D341Med (cell line): Measurements from ENCODE around the gene KY.

Experiments used
- DNase-seq: peaks from one replicate; pipeline ENCODE4 v3.0.0; 2012; ENCODE audit warnings: low spot score

Gene KY

DNA sequence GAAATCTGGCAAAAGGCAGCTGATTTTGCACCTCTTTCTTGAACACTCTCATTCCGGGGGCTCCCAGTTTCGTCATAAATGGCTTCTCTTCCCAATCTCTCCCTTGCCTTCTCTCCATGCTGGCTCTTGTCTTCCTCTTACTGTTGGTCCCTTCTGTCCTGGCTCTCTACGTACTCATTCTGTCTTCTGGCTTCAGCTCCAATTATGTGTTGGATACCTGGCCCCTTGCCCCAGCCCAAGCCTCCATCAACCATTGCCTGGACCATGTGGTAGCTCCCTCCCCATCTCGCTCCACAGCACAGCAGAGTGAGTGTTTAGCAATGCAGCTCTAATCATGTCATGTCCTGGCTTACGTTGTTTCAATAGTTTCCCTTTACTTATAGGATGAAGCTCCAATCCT is 21.7 kb upstream of the KY start:
- no peak for DNase-seq

- DNase-seq = no peak
Observed at GRCh38 chr3:134667956-134668355, 17.1 kb upstream of the KY start.

DNA sequence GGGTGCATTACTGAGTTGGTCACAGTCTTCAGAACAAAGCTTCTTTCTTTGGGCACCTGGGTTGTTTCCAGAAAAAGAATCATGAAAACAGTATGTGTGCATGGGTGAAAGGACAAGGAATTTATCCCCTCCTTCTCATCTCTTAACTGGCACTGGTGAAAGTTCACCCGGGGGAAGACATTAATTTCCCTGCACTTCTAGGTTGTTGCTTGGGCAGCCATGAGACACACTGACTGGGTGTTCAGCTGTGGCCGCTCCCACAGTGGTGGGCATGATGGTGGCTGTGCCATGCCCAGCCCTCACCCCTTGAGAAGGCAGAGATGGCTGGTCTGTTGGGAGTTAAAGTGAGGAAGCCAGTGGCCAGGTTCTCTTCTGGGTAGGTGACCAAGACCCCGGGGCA is 16.6 kb upstream of the KY start:
- no peak for DNase-seq

DNA sequence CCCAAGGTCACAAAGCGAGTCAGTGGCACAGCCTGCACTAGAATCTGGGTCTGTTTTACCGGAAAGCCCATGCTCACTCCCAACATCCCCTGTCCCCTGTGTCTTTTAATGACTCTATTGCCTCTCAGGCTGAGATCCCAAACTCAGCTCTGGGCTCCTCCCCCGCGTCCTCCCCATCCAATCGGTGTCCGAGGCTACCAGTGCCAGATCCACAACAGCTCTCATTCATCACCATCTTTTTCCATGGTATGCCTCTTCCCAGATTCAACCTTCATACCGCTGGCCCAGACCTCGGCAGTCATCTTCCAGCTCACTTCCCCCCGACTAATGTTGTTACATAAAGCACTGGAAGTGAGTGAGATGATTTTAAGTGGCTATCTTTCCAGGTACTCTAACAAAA is 16.1 kb upstream of the KY start:
- no peak for DNase-seq

GRCh38 chr3:134666466-134666865 is 15.6 kb upstream of the KY start:
- no peak for DNase-seq

DNA sequence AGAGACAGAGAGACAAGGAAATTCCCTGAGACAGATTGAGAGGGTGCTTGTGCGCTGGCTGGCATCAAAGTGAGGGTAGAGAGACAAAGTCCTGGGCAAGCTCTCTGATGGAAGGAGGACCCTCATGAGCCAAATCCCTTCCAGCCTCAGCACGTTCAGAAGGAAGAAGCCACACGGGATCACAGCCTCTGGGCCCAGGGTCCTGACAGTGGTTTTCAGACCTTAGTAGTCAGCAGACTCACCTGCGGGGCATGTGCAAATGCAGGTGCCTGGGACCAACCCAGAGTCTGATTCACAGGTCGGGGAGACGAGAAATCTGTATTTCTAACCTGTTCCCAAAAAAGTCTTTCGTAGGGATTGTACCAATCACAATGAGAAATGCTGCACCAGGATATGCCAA is 15.2 kb upstream of the KY start:
- no peak for DNase-seq

DNA sequence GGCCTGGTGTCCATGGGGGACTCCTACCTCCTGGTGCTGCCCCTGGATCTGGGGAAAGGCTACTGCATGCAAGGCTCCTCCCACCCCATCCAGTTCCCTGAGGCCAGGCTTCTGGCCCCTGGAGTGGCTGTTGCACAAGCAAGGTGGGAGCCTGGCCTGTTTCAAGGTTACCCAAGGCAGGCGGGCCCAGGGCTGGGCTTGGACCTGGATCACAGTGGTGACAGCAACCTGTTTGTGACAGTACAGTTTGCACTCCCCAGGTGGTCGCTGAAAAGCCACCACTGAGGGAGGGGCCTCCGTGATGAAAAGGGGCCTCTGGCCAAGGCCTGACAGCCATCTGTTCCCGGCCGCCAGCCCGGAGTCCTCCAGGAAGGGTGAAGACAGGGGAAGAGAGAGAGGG is 14.4 kb upstream of the KY start:
- no peak for DNase-seq

DNA sequence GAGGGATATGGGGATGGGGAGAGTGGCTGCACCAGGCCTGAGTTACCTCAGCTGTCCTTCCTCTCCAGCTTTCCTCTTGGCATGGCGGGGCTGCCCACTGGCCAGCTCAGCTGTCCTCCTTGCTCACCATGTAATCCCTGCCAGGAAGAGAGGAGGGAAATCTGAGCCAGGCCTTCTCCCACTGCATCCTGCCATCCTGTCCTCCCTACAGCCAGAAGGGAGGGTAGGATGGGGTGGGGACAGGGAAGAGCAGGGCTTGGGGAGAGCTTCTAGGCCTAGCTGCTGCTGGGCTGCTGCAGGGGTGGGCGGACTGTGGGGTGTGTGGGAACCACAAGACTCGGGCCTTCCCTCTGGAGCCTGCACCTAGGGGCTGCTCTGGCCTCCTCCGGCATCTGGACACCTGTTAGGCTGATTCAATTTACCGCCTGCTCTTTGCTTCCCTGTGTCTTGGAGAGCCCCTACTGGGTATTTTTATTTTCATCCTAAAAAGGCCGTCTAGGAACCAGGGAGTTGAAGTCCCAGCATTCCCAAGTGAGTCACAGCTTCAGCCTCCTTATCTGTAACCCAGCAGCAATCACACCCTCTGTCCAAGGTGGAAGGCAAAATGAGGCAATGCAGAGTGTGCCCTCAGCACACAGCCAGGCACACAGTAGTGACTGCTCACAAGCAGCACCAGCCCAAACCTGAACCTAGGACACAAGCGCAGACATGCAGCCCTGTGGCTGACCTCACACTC is 13.1 kb upstream of the KY start:
- no peak for DNase-seq

DNA sequence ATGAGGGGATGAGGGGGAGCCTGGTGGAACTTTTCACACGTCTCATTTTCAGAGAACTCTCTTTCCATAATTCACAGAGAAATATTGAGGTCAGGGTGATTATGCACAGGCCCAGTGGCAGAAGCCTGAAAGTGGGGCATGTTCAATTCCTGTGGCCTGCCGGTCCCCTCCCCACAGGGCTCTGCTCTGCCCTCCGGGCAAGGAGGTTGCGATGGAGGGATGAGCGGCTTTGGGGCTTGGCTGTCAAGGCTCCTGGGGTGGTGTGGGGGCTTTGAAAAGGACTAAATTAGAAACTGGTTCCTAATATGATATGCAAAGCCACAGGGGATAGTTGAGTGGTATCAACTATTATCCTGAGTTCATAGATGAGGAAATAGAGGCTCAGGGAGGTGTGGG is 9.2 kb upstream of the KY start:
- no peak for DNase-seq

GRCh38 chr3:134659391-134660045 is 8.7 kb upstream of the KY start:
- DNase-seq = no peak

- DNase-seq = no peak
Observed at GRCh38 chr3:134658555-134658954, 7.7 kb upstream of the KY start.

DNA sequence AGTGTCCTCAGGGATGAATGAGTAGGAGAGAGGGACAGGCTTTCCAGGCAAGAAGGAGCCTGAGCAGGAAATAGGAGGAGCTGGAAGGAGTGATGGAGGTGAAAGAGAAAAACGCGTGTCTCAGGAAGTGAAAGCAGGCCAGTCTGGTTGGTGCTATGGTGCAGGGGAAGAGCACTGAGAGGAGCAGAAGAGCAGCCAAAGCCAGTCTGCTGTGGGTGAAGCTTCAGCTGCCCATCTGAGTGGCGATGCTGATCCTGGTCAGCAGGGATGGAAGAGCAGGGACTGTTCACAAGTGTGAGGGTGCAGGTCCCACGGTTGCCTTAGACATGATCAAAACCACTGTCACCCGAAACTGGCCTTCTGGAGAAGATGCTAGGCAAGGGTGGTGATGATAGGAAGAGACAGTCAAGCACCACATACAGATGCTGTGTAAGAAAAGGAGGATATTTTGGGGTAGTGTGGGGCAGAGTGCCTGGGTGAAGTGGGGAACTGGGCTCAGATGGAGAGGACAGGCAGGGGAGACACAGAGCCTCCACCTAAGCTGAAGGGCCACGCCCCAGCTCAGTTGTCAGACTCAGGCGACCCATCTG is 5.5 kb upstream of the KY start:
- DNase-seq = peak; percentile 4

- DNase-seq = peak; percentile 4
Observed at GRCh38 chr3:134655706-134656105, 4.9 kb upstream of the KY start.

DNA sequence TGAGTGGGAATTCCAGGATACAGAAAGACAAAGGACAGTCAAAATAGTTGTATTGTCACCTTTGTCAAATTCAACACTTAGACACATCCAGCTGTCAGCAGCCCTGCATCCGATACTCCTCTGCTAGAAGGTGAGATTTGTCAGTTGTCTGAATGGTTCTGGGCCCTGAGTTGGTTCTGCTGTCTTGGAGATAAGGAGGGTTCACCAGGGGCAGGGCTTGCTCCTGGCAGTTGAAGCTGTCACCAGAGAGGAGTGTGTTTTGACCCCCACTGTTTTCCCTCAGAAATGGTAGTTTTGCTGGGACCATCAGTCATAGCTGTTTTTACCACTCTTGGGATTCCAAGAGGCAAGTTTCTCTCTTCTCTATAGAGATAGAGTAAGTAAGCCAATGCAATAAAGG is 3.2 kb upstream of the KY start:
- DNase-seq = peak; percentile 4

DNA sequence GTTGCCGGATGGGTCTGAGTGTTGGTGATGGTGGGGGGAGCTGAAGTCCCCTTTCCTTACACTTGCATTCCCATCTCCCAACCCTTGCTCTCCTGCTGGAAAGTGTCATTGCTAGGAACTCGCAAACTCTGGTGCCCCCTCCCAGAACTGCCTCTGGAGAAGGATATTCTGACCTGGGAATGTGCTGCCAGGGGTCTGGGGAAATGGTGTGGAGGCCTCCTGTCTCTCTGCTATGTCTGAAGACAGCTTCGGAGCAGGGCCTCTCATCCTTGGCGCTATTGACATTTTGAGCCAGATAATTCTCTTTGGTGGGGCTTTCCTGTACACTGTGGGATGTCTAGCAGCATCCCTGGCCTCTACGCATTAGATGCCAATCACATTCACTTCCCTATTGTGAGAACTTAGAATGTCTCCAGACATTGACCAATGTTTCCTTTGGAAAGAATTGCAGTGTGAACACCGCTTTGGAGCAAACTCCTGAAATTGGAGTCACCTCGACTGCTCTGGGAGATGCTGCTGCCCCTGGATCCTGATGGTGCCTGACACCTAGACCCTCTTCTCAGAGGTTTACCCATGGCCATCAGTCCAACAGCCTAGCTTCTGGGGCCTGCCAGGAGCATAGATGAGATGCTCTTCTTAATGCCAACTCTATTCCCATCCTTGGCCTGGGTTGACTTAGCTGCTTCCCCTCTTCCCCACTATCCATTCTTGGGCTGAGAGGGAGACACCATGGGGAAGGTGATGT is 2.2 kb upstream of the KY start:
- peak; percentile 13 for DNase-seq

DNA sequence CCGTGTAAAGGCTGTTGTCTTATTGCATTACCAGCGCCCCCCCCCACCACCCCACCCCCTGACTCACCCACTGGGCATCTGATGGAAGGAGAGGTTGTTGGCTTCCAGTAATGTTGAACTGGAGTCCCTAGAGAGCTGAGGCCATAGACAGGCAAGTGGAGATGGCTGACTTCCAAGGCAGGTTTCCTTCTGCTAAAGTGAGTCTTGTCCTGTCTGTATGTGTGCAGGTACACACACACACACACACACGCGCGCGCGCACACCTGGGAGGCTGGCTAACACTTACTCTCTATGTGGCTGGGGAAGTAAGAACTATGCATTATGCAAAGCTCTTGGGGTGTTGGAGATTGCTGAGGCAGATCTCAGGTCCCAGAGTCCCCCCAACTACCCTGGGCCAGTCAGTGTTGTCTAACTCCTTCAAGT is 1.6 kb upstream of the KY start:
- DNase-seq = peak; percentile 4

- DNase-seq = peak; percentile 33
Observed at GRCh38 chr3:134651347-134652041, 672 bp upstream of the KY start.

DNA sequence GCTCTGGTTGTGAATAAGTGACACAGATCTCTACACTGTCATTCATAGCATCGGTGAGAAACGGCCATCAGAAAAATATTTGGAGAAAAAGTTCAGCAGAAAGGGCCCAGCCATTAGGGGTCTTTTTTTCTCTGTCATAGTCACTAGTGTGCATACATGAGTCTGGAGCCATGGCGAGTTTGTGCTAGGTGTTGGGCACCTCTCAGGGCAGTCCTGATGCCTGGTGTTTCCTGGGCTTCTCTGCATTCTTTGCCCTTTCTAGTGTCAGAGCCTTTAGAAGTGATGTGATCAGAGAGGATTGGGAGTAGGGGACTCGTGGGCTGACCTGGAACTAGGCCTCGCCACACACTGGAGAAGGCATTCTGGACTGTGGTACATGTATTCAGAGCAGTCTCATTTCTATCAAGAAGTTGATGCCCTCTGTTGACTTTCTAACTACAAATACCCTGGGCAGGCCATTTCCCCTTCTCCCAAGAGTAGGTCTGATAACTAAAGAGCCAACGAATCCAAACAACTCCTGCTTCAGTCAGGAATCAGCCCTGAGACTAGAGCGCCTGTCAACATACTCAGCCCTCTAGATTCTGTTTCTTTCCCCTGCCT is 1.6 kb downstream of the KY start:
- no peak for DNase-seq

GRCh38 chr3:134647902-134648760 is 2.7 kb downstream of the KY start:
- DNase-seq = no peak

GRCh38 chr3:134646086-134646485 is 4.7 kb downstream of the KY start:
- peak; percentile 2 for DNase-seq

GRCh38 chr3:134645515-134645914 is 5.3 kb downstream of the KY start:
- DNase-seq = peak; percentile 0
